PC-9 (cell line): ENCODE measurements around the gene VAC14. TPM values are rescaled to one million over a fixed set of nuclear protein-coding genes. Genes with fewer than 3 reads are reported as not detected.

ENCODE experiments used
- BruUV-seq: library from RNA; stranded (reverse); fragments of 400-500 nt; replicated peaks from 2 replicates; lab custom pipeline; 2021; lab: Mats Ljungman, UMichigan
- CTCF ChIA-PET: fragments of 300-600 bp; sonication (Branson Sonifier 250); formaldehyde crosslinking; loops from one replicate; lab custom pipeline; 2022; ENCODE audit warnings: antibody characterized with exemption; lab: Charles Lee
- POLR2A ChIA-PET: fragments of 300-600 bp; sonication (Branson Sonifier 250); formaldehyde crosslinking; loops from one replicate; lab custom pipeline; 2022; ENCODE audit warnings: antibody characterized with exemption; ENCODE audit not compliant: unreplicated experiment; lab: Charles Lee
- DNase-seq, 2 experiments: peaks; one replicate each; pipeline versions ENCODE4 v3.0.0 to v3.0.0-alpha.2; 2015 to 2022; ENCODE audit warnings: mixed read lengths in 1 of 2
- H2AFZ ChIP-seq: fragments of 200-600 bp; sonication (generic); 2 replicates; pipeline ENCODE4 v1.8.1; 2017; ENCODE audit warnings: antibody characterized with exemption
- H3F3A ChIP-seq: fragments of 200-600 bp; sonication (generic); 2 replicates; pipeline ENCODE4 v1.8.1; 2017; ENCODE audit warnings: antibody characterized with exemption, mild to moderate bottlenecking, low read depth; ENCODE audit not compliant: insufficient read depth
- H3K27ac ChIP-seq: fragments of 200-600 bp; sonication (generic); 2 replicates; pipeline ENCODE4 v1.6.1; 2016; ENCODE audit warnings: mixed run types
- H3K27me3 ChIP-seq: fragments of 200-600 bp; sonication (generic); 2 replicates; pipeline ENCODE4 v1.6.1; 2016; ENCODE audit warnings: low read depth, mixed run types; ENCODE audit not compliant: insufficient read depth
- H3K36me3 ChIP-seq: fragments of 200-600 bp; sonication (generic); 2 replicates; pipeline ENCODE4 v1.6.1; 2016; ENCODE audit warnings: low read depth, mixed run types
- H3K4me1 ChIP-seq: fragments of 200-600 bp; sonication (generic); replicated peaks from 2 replicates; pipeline ENCODE4 v1.6.1; 2016; ENCODE audit warnings: mixed run types; ENCODE audit not compliant: insufficient read depth
- H3K4me2 ChIP-seq: fragments of 200-600 bp; sonication (generic); 2 replicates; pipeline ENCODE4 v1.6.1; 2017; ENCODE audit warnings: mixed run types
- H3K4me3 ChIP-seq: fragments of 200-600 bp; sonication (generic); 2 replicates; pipeline ENCODE4 v1.6.1; 2016; ENCODE audit warnings: mixed run types
- H3K79me2 ChIP-seq: fragments of 200-600 bp; sonication (generic); 2 replicates; pipeline ENCODE4 v1.6.1; 2017; ENCODE audit warnings: low read depth, mixed run types
- H3K9me2 ChIP-seq: fragments of 200-600 bp; sonication (generic); 2 replicates; pipeline ENCODE4 v1.8.1; 2017; ENCODE audit warnings: mild to moderate bottlenecking; ENCODE audit not compliant: insufficient read depth
- H3K9me3 ChIP-seq: fragments of 200-600 bp; sonication (generic); 2 replicates; pipeline ENCODE4 v1.8.1; 2016; ENCODE audit warnings: low read depth; ENCODE audit not compliant: insufficient read depth
- H4K20me1 ChIP-seq: fragments of 200-600 bp; sonication (generic); 2 replicates; pipeline ENCODE4 v1.8.1; 2017; ENCODE audit not compliant: insufficient read depth
- EZH2 ChIP-seq: fragments of 200-600 bp; sonication (generic); IDR thresholded peaks from 2 replicates; pipeline ENCODE4 v1.8.0; 2017; ENCODE audit warnings: antibody characterized with exemption, low read depth
- intact Hi-C: fragments of 100-400 bp; cut with micrococcal nuclease; formaldehyde crosslinking; loops from one replicate; pipeline ENCODE4 v1.10.0; 2022; ENCODE audit not compliant: unreplicated experiment
- total RNA-seq: library from RNA; stranded (reverse); gene quantifications from 2 replicates; pipeline ENCODE4 v1.2.3, GENCODE V29; 2021
- TF ChIP-seq, protein P1 (sequence below): fragments of 200-600 bp; sonication (generic); conservative IDR thresholded peaks from 2 replicates; pipeline ENCODE4 v1.6.1; 2017; ENCODE audit warnings: mixed run types, antibody characterized with exemption, mild to moderate bottlenecking, moderate library complexity

The VAC14 gene
- total RNA-seq, 1 experiment from 2014 or later, result 46.8 TPM

DNA sequence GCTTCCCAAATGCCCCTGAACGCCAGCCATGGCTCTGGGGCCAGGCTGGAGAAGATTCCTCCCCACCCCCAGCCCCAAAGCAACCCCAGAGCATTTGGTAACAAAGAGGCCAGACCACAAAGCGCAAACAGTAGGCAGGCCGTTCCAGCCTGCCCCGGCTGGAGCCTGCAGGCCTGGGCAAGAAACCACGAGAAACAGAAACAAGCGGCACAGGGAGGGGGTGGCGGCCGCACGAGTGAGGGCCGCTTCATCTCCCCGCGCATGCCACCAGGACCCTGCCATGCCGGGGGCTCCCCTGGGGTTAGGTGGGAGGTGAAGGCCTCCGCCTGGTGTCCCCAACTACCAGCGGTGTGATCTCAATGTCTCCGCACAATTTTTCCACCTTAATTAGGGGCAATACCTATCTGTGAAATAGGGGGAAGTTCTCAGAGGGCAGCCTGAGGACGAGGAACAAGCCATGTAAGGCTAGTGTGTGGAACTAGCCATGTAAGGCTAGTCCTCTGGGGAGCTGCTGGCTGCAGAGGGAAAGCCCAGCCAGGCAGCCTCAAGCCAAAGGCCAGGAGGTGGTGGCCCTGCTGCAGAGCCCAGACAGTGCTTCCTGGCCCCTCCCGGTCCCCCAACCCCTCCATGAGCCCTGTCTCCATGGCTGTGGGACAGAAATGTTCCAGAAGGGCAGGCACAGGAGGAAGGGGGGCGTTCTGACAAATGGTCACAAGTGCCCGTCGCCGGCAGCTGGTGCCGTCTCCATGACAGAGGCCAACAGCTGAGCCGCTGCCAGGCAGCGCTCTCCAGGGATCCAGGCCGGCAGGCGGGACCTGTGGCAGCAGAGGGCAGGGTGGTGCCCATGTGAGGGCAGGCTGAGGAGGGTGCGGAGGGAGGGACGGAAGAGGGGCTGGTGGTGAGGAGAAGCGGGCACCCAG, 100.6 kb downstream of the VAC14 start:
- H3K4me1 ChIP-seq, result peaks cover 34% of the 10 kb centered on the region
- POLR2A ChIA-PET, result no interaction called here
- intact Hi-C loops, result no loop called here
- H3K79me2 ChIP-seq, result no peaks in the 10 kb centered on the region
- CTCF ChIA-PET, result no interaction called here
- no TSS peak for BruUV-seq
- H3F3A ChIP-seq, result peaks cover 28% of the 10 kb centered on the region
- no peaks in the 10 kb centered on the region for H3K27me3 ChIP-seq
- no peak overlapping the region for H3K27ac ChIP-seq
- no peaks in the 10 kb centered on the region for H3K9me2 ChIP-seq
- no peak overlapping the region for H3K4me3 ChIP-seq
- no peaks in the 10 kb centered on the region for H3K9me3 ChIP-seq
- H4K20me1 ChIP-seq, result no peaks in the 10 kb centered on the region
- no peak overlapping the region for H3K4me2 ChIP-seq
- H2AFZ ChIP-seq, result no peak overlapping the region
- no peaks in the 10 kb centered on the region for H3K36me3 ChIP-seq
- no peak for TF ChIP-seq EZH2
- TF ChIP-seq, protein P1, sequence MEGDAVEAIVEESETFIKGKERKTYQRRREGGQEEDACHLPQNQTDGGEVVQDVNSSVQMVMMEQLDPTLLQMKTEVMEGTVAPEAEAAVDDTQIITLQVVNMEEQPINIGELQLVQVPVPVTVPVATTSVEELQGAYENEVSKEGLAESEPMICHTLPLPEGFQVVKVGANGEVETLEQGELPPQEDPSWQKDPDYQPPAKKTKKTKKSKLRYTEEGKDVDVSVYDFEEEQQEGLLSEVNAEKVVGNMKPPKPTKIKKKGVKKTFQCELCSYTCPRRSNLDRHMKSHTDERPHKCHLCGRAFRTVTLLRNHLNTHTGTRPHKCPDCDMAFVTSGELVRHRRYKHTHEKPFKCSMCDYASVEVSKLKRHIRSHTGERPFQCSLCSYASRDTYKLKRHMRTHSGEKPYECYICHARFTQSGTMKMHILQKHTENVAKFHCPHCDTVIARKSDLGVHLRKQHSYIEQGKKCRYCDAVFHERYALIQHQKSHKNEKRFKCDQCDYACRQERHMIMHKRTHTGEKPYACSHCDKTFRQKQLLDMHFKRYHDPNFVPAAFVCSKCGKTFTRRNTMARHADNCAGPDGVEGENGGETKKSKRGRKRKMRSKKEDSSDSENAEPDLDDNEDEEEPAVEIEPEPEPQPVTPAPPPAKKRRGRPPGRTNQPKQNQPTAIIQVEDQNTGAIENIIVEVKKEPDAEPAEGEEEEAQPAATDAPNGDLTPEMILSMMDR, result no peak
- DNase-seq, result no peak

DNA sequence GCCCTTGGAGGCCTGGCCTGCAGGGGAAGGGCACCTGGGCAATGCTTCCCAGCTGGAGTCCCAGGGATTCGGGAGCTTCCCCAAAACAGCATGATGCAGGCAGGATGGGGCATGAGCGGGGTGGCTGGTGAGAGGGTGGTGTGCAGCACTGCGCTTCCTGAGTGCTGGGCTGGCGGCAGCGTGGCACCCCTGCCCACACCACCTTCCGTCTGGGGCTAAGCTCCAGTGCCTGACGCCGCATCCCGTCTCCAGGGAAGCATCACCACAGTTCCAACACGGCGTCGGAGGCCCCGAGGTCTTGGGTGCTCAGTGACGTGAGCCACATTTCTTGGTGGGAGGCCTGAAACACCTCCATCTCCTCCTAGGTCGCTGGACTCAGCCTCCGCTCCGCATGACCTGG, 101.3 kb downstream of the VAC14 start:
- no peaks in the 10 kb centered on the region for H3K27me3 ChIP-seq
- H3K36me3 ChIP-seq, result no peaks in the 10 kb centered on the region
- DNase-seq, result no peak
- H3K9me3 ChIP-seq, result no peaks in the 10 kb centered on the region
- no peak overlapping the region for H2AFZ ChIP-seq
- no TSS peak for BruUV-seq
- no peaks in the 10 kb centered on the region for H4K20me1 ChIP-seq
- ChIA-PET POLR2A (no interaction called here), CTCF (no interaction called here)
- no peaks in the 10 kb centered on the region for H3K9me2 ChIP-seq
- H3F3A ChIP-seq, result peaks cover 34% of the 10 kb centered on the region
- peaks cover 40% of the 10 kb centered on the region for H3K4me1 ChIP-seq
- intact Hi-C loops, result loop anchor here (5.0 kb wide), 1 partner anchor 658 kb away; the partner anchor contains the start of gene CALB2
- TF ChIP-seq, protein P1, result no peak
- no peak for TF ChIP-seq EZH2
- no peak overlapping the region for H3K4me3 ChIP-seq
- H3K4me2 ChIP-seq, result no peak overlapping the region
- H3K79me2 ChIP-seq, result no peaks in the 10 kb centered on the region
- H3K27ac ChIP-seq, result no peak overlapping the region

DNA sequence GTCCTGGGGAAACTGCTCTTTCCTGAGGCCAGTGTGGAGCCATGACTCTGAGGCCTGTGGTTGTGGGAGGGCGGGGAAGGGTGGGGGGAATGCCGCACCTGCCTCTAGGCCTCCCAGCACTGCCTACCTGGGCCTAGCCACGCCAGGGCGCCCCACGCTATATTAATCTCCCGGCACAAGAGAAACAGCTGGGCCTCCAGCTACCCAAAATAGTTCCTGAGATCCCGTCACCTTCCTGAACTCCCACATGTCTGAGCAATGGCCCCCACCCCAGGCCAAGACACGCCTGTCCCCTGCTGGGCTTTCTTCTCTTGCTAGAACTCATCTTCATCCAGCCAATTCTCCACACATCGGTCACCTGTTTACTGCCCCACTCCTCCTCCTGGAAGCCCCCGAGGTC, 102.1 kb downstream of the VAC14 start:
- H3K9me3 ChIP-seq, result no peaks in the 10 kb centered on the region
- peaks cover 48% of the 10 kb centered on the region for H3K4me1 ChIP-seq
- no peaks in the 10 kb centered on the region for H3K36me3 ChIP-seq
- no peak for DNase-seq
- no TSS peak for BruUV-seq
- no peak overlapping the region for H3K4me3 ChIP-seq
- peaks cover 41% of the 10 kb centered on the region for H3F3A ChIP-seq
- H3K9me2 ChIP-seq, result no peaks in the 10 kb centered on the region
- TF ChIP-seq EZH2, result no peak
- TF ChIP-seq, protein P1, result no peak
- H3K4me2 ChIP-seq, result no peak overlapping the region
- ChIA-PET POLR2A (no interaction called here), CTCF (no interaction called here)
- no peak overlapping the region for H2AFZ ChIP-seq
- no peaks in the 10 kb centered on the region for H4K20me1 ChIP-seq
- no peaks in the 10 kb centered on the region for H3K27me3 ChIP-seq
- no peak overlapping the region for H3K27ac ChIP-seq
- intact Hi-C loops, result loop anchor here (5.0 kb wide), 1 partner anchor 658 kb away; the partner anchor contains the start of gene CALB2
- H3K79me2 ChIP-seq, result no peaks in the 10 kb centered on the region
